Left hindlimb (tissue), 1 donor: Measurements from ENCODE around the gene MTR.

Experiments used
- DNase-seq: peaks from one replicate; pipeline ENCODE4 v3.0.0-alpha.2; 2018

MTR gene

GRCh38 chr1:236913371-236914037 is 118.4 kb downstream of the MTR start:
- no peak for DNase-seq

DNA sequence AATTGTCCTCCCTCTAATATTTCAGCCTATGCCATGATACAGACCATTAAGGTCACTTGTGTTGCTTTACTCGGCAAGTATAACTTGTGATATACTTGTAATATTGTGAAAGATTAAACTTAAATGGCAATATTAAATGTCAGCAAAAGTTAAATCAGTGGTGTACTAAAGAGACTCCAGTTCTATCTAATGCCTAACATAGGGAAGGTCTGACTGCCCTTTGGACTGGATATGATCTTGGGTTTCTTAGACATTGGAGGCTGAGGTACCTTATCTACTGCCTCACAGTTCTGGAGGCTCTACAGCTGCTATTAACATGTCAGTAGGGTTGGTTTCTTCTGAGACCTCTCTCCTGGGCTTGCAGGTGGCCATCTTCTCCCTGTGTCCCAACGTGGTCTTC is 119.3 kb downstream of the MTR start:
- no peak for DNase-seq

- no peak for DNase-seq
Observed at GRCh38 chr1:236916131-236916800, 121.2 kb downstream of the MTR start.

DNA sequence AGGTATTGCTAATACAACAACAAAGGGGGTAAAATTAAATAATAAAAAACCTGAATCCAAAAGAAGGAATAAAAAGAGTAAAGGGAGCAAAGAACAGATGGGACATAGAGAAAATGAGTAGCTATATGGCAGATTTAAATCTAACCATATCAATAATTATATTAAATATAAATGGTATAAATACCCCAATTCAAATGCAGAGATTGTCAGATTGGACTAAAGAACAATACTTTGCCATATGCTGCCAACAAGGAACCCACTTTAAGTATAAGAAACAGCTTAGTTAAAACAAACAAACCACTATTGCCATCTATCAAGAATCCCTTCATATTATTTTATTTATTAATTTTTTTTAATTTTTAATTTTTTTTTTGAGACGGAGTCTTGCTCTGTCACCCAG is 122.4 kb downstream of the MTR start:
- DNase-seq: no peak

GRCh38 chr1:236920286-236920894 is 125.3 kb downstream of the MTR start:
- no peak for DNase-seq

DNA sequence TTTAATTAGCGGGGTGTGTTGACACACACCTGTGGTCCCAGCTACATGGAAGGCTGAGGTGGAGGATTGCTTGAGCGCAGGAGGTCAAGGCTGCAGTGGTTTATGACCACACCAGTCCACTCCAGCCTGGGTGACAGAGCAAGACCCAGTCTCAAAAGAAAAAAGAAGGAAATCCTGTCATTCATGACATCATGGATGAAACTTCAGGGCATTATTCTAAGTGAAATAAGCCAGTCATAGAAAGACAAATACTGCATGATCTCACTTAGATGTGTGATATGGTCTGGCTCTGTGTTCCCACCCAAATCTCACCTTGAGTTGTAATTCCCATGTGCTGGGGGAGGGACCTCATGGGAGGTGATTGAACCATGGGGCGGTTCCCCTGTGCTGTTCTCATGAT is 126.5 kb downstream of the MTR start:
- DNase-seq: no peak

DNA sequence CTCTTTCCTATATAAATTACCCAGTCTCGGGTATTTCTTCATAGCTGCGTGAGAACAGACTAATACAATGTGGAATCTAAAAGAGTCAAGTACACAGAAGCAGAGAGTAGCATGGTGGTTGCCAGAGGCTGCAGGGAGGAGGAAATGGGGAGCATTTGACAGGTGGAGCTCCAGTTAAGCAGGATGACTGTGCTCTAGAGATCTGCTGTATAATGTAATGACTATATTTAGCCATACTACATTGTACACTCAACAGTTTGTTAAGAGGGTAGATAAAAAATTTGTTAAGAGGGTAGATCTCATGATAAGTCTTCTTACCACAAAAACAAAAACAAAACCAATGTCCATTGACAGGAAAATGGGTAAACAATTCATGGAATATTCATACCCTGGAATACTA is 127.1 kb downstream of the MTR start:
- DNase-seq: no peak

- DNase-seq: no peak
Observed at GRCh38 chr1:236925386-236925785, 130.3 kb downstream of the MTR start.

DNA sequence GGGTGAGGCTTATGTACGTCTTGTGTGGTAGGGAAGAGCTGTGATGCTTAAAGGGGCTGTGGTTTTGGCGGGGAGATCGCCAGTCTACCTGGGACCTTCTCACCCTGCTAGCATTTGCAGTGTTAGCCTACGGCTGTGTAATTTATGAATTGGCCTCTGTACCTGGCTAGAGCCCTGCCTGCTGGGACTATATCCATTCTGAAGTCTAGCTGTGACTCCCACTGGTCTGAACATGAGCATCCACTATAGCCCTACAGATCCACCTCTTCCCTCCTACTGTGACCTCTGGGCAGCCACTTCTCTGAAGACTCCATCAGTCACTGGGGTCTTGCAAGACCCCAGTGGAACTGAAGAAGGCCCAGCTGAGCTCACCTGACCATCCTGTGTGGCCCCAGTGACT is 135.4 kb downstream of the MTR start:
- DNase-seq: no peak

- DNase-seq: no peak
Observed at GRCh38 chr1:236938760-236939159, 143.7 kb downstream of the MTR start.

DNA sequence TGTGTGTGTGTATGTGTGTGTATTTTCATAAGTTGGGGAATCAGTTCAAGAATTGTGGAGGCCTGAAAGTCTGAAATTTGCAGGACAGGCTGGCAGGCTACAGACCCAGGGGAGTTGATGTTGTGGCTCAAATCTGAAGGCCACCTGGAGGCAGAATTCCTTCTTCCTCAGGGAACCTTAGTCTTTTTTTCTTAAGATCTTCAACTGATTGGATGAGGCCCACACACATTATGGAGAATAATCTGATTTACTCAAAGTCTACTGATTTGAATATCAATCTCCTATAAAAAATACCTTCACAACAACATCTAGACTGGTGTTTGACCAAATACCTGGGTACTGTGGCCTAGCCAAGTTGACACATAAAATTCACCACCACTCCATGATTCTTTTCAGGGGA is 147.3 kb downstream of the MTR start:
- DNase-seq: no peak

DNA sequence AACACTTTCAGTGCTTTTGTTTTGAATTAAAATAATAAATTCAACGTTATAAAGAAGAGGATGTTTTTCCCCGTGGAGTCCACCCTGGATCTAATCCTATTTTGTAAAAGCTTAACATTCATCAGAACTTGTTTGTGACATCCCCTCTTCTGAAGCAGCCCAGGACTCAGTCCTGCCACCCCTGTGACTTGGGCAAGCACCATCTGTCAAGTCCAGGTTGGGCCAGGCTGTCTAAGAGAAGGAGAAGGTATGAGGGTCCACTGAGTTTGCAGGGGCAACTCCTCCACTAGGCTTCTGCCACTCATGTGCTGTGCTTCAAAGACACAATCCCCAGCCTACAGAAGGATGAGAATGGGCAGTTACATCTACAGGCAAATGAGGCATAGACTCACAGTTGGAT is 149.5 kb downstream of the MTR start:
- DNase-seq: no peak

- DNase-seq: no peak
Observed at GRCh38 chr1:236945002-236945401, 149.9 kb downstream of the MTR start.

GRCh38 chr1:236947794-236948193 is 152.7 kb downstream of the MTR start:
- no peak for DNase-seq

DNA sequence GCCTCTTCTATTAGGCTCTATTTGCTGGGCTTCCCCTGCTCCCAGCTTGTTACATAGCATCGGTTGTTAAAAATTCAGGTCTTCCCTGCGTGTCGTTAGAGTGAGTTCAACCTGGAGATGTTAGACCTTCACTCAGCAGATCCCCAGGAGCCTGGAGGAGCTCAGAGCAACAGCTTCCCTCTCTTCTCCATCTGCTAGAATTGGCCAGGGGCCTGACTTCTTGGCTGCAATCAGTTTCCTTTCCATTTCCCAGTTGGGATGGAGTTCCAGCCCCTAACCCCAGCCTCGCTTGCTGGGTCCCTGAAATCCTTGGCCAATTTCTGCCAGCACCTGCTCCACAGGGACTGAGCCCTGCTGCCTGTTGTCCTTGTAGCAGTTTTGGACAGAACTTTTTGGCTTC is 153.3 kb downstream of the MTR start:
- DNase-seq: no peak

GRCh38 chr1:236948996-236949395 is 153.9 kb downstream of the MTR start:
- DNase-seq: no peak

DNA sequence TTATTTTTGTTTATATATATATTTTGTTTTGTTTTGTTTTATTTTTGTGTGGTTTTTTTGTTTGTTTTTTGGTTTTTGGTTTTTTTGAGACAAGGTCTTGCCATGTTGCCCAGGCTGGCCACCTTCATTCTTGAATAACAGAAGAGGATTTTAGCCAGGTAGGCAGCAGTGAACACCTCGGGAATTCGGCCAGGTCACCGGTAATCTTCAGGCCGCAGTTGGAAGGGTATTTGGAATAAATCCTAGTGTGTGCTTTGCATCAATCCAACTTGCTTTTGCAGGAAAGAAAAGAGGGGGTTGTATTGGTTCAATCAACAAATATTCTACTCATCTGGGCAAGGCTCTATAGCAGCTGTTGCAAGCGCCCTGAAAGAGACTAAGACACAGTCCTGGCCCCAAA is 155.3 kb downstream of the MTR start:
- DNase-seq: no peak

- no peak for DNase-seq
Observed at GRCh38 chr1:236951672-236952071, 156.6 kb downstream of the MTR start.

DNA sequence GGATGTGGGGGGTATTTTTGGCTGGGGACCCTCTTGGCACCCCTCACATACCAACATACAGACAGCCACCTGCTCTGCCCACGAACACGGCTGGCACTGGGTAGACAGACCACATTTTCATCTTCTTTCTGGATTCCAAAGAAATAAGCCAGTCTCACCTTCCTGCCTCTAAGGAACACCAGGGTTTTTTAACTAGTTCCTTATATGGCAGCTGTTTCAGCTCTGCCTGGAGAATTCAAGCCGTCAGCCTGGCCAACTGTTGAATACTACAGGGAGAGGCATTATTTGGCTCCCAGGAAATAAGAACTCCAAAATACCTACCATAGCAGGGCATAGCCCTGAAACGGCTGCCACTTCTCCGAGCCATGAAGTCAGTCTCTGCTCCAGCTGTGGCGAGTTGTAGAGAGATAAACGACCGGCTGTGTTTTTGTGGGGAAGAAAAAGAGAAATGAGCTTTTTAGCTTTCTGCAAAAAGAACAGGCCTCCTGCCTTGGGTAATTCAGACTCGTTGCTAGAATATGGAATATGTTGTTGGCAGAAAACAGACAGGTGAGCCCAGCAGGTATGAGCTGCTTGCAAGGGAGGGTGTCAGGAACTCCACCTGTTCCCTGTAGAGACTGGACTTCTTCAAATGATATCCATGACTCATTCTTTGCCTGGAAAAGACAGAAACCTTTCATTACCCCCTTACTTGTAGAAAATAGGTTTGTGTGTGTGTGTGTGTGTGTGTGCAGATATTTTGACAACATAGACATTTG is 157.3 kb downstream of the MTR start:
- no peak for DNase-seq

DNA sequence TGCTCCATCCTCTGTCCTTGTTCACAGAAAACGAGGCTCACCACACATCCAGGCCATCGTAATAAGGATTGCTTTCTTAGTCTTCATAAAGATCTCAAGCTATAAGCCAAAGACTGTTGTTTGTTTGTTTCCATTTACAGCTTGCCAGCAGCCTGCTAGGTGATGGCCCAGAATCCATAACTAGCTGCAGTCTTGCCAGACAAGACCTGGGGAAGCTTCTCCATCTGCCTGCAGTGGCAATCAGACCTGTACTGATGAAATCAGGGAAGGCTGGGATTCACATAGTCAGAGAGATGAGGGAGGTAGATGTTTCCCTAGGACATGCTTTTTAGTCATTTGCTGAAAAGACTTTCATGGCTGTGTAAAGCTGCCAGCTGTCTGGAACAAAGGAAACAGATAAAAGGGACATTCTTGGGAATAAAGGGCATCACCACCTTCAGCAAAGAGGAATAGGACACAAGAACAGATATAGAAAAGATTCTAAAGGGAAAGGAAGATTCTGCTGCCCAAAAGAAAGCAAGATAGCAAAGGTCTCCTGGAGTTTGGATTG is 158.1 kb downstream of the MTR start:
- no peak for DNase-seq
